Tibial nerve (tissue), 4 donors: Measurements from ENCODE around the gene PRKG1.

Experiments
- CTCF ChIP-seq, 5 experiments: fragments of 200-600 bp in 3 of 5; fragments of 450-650 bp in 2 of 5; sonication (generic) in 3 of 5; IDR thresholded peaks; one replicate each; pipeline ENCODE4 v1.5.1; 2016 to 2019; ENCODE audit warnings: antibody characterized with exemption in 5 of 5, mild to moderate bottlenecking in 3 of 5, moderate library complexity in 2 of 5
- EP300 ChIP-seq, 2 donors: sonication (generic); formaldehyde crosslinking; IDR thresholded peaks; one replicate each; pipeline ENCODE4 v1.6.1; 2017; ENCODE audit warnings: antibody characterized with exemption in 2 of 2, mild to moderate bottlenecking in 1 of 2
- POLR2A ChIP-seq, 2 donors: fragments of 450-650 bp; IDR thresholded peaks; one replicate each; pipeline ENCODE4 v1.6.1; 2017; ENCODE audit warnings: antibody characterized with exemption in 2 of 2, mild to moderate bottlenecking in 2 of 2, moderate library complexity in 2 of 2

GRCh38 chr10:51638737-51639136, 564.5 kb downstream of the PRKG1 start:
- TF ChIP-seq CTCF (IDR thresholded peaks at IDR 0.05) (no peak), POLR2A (IDR thresholded peaks at IDR 0.05) (no peak), EP300 (IDR thresholded peaks at IDR 0.05) (no peak)
